LNCaP clone FGC (cell line): Measurements from ENCODE around the gene TACSTD2.
"Not testable (repeated sequence)": the region's sequence is repeated elsewhere in the genome, so short reads cannot be mapped to it uniquely, and the experiment has no call there.

ENCODE experiments used
- DNase-seq: peaks from one replicate; pipeline ENCODE4 v3.0.0-alpha.2; 2011; ENCODE audit warnings: low read depth
- H3K4me3 ChIP-seq: 2 replicates; pipeline ENCODE4 v1.5.1; 2011; ENCODE audit warnings: mild to moderate bottlenecking, low read depth, low read length, control low read depth
- TF ChIP-seq, protein P1 (sequence below): IDR thresholded peaks from 2 replicates; pipeline ENCODE4 v1.5.1; 2012; ENCODE audit warnings: mild to moderate bottlenecking; ENCODE audit not compliant: control insufficient read depth, insufficient read depth; ENCODE audit errors: extremely low read depth

Gene TACSTD2

DNA sequence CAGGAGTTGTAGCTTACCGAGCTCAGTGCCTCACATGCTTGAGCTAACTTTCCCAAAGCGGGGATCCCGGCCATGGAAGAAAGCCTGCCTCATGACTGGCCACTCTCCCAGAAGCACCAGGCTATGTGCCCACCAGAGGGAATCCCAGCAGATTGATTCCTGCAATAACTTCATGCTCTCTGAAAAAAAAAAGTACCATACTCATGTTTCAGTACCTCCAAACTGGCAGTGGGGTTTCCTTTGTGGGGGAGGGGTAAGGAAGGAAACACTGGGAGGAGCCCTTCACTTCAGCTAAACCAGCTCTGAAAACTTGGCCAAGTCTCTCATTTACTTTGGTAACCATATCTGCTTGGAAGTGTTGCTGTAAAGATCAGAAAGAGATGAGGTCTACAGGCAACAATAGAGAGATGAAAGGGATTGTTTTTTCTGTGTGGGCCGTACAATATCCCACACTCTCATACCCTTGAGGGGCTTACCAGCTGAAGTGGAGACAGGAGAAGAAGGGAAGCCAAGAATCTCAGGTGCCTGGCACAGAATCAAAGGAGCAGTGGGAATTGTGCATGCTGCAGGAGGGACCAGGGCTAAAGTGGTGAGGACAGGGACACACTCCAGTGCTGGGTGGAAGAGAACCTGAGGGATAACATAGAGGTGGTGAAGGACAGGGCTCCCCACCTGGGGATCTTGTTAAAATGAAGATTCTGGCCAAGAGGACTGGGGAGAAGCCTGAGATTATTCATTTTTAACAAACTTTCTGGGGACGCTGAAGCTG is 42.4 kb upstream of the TACSTD2 start:
- DNase-seq, result peak; percentile 64

GRCh38 chr1:58618303-58618702 is 41.3 kb upstream of the TACSTD2 start:
- no peak overlapping the region for H3K4me3 ChIP-seq
- TF ChIP-seq, protein P1, sequence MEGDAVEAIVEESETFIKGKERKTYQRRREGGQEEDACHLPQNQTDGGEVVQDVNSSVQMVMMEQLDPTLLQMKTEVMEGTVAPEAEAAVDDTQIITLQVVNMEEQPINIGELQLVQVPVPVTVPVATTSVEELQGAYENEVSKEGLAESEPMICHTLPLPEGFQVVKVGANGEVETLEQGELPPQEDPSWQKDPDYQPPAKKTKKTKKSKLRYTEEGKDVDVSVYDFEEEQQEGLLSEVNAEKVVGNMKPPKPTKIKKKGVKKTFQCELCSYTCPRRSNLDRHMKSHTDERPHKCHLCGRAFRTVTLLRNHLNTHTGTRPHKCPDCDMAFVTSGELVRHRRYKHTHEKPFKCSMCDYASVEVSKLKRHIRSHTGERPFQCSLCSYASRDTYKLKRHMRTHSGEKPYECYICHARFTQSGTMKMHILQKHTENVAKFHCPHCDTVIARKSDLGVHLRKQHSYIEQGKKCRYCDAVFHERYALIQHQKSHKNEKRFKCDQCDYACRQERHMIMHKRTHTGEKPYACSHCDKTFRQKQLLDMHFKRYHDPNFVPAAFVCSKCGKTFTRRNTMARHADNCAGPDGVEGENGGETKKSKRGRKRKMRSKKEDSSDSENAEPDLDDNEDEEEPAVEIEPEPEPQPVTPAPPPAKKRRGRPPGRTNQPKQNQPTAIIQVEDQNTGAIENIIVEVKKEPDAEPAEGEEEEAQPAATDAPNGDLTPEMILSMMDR, result no peak
- no peak for DNase-seq

More for the DNA sequence above, 42.4 kb upstream of the TACSTD2 start:
- TF ChIP-seq, protein P1, result no peak
- peak overlapping the region; percentile 45 for H3K4me3 ChIP-seq

GRCh38 chr1:58611861-58612385 is 34.9 kb upstream of the TACSTD2 start:
- TF ChIP-seq, protein P1, result no peak
- DNase-seq, result no peak
- H3K4me3 ChIP-seq, result no peak overlapping the region

- no peak for DNase-seq
- TF ChIP-seq, protein P1, result no peak
- no peak overlapping the region for H3K4me3 ChIP-seq
Measured at GRCh38 chr1:58608945-58609344, 31.9 kb upstream of the TACSTD2 start.

DNA sequence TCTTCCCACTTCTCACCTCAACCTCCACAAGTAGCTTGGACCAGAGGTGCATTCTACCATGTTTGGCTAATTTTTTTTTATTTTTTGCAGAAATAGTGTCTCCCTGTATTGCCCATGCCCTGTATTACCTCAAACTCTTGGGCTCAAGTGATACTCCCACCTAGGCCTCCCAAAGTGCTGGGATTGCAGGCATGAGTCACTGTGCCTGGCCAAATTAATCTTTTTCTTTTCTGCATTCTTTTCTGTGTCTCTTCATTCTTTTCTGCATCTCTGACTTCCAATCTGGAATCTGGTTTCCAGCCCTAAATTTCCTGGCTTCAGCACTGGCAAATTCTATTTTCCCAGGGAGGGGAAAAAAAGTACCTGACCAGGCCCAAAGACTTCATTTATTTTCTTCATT is 31.2 kb upstream of the TACSTD2 start:
- H3K4me3 ChIP-seq, result no peak overlapping the region
- TF ChIP-seq, protein P1, result no peak
- no peak for DNase-seq

DNA sequence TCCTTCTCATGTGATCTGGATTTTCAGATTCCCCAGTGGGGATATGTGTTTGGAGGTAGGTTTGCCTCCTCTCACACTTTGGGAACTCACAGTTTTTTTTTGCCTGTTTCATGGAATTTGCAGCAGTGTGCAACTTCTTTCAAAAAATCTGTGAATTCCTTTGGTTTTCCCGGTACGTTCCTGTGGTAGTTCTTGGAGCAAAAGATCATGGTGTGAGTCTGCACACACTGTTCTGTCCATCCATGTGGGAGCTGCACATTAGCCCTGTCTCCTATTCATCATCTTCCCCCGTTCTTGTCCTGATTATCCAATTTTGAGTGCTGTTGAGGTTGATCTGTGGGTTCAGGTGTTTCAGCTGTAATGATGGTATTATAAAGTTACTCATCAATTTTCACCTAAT is 30.3 kb upstream of the TACSTD2 start:
- H3K4me3 ChIP-seq, result no peak overlapping the region
- TF ChIP-seq, protein P1, result no peak
- no peak for DNase-seq

DNA sequence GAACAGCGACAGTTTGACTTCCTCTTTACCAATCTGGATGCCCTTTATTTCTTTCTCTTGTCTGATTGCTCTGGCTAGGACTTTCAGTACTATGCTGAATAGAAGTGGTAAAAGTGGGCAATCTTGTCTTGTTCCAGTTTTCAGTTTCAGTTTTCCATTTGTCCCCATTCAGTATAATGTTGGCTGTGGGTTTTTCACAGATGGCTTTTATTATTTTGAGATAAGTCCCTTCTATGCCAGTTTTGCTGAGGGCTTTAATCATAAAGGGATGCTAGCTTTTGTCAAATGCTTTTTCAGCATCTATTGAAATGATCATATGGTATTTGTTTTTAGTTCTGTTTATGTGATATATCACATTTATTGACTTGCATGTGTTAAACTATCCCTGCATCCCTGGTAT is 24.9 kb upstream of the TACSTD2 start:
- not testable (repeated sequence) for DNase-seq

More for the DNA sequence above, 24.9 kb upstream of the TACSTD2 start:
- not testable (repeated sequence) for H3K4me3 ChIP-seq
